ENCODE data around the gene SIDT2. TPM values are rescaled to one million over a fixed set of nuclear protein-coding genes. Genes with fewer than 3 reads are reported as not detected.
"Not testable (repeated sequence)": the region's sequence is repeated elsewhere in the genome, so short reads cannot be mapped to it uniquely, and the experiment has no call there.

SIDT2 gene
- total RNA-seq = 16.2 TPM

DNA sequence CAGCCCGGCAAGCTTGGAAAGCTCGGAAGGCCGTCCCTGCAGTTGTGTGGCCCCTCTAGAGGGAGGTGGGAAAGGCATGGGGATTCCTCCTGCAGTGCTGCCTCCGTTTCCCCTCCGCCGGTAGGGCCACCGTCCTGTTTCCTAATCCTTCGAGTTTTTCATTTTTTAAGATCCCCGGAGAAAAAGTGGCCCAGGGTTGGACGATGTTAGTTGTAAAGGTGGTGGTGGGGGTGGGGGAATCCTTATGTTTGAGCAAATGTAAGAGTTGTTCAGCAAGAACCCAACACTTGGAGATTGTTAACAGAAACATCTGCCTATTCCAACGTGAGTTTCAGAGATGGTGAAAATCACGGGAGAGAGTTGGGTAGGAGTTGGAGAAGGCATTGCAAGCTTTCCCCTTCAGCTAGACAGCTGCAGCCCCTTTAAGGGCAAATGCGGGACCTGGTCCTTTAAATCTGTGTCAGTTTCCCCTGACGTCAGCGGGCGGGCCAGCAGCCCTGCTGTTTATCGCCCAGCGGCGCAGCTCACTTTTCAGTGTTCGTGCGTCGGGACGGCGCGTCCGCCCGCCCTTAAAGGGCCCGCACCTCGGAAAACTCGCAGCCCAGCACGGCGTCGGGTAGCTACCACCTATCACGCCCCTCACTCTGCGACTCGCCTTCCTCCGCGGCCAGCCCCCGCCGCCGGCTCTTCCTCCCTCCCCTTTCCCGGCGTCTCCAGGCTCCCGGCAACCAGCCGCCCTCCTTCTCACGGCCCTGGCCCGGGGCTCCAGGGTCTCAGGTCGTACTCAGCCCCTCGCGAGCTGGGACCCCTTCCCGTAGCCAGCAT, at the start of gene SIDT2:
Gene SIDT2 (plus strand): TSS at position 534 of the 825 bp plus-strand sequence. CDS start 521 bp downstream, outside the sequence.
- H3K4me1 ChIP-seq (ENCODE audit: control insufficient read depth in 3 of 3, insufficient read depth in 3 of 3, low read length in 3 of 3) = peaks cover 29 to 39% (median 33%) of the 10 kb centered on the region in 3 donors
- H3K9ac ChIP-seq (ENCODE audit: low read depth in 1 of 3, low read length in 3 of 3) = peak within 1 kb of the TSS; percentile 90 to 95 (median 94)
- H3K4me3 ChIP-seq (ENCODE audit: low read length in 3 of 3) = peak within 1 kb of the TSS; percentile 77 to 98 (median 91)
- H3K27ac ChIP-seq (ENCODE audit: low read depth, low read length) = peak within 1 kb of the TSS; percentile 89
- peaks cover 10 to 15% (median 12%) of the 10 kb centered on the region in 3 donors for H3K36me3 ChIP-seq (ENCODE audit: control insufficient read depth in 3 of 3, insufficient read depth in 3 of 3, low read length in 3 of 3)
- no peaks in the 10 kb centered on the region for H3K27me3 ChIP-seq (ENCODE audit: control insufficient read depth in 3 of 3, insufficient read depth in 3 of 3, low read length in 3 of 3)
- H3K9me3 ChIP-seq (ENCODE audit: control insufficient read depth in 3 of 3, low read length in 3 of 3) = no peaks in the 10 kb centered on the region

DNA sequence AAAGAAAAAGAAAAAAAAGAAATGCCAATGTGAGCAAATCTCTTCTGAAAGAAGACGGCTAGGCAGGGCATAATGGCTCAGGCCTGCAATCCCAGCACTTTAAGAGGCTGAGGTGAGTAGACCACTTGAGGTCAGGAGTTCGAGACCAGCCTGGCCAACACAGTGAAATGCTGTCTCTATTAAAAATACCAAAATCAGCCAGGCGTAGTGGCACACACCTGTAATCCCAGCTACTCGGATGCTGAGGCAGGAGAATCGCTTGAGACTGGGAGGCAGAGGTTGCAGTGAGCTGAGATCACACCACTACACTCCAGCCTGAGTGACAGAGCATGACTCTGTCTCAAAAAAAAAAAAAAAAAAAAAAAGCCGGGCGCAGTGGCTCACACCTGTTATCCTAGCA, 48.1 kb upstream of the SIDT2 start:
- H3K4me1 ChIP-seq (ENCODE audit: control insufficient read depth in 3 of 3, insufficient read depth in 3 of 3, low read length in 3 of 3); H3K4me3 ChIP-seq (ENCODE audit: low read length in 3 of 3); H3K9me3 ChIP-seq (ENCODE audit: control insufficient read depth in 3 of 3, low read length in 3 of 3); H3K36me3 ChIP-seq (ENCODE audit: control insufficient read depth in 3 of 3, insufficient read depth in 3 of 3, low read length in 3 of 3); H3K27ac ChIP-seq (ENCODE audit: low read depth, low read length); H3K9ac ChIP-seq (ENCODE audit: low read depth in 1 of 3, low read length in 3 of 3); H3K27me3 ChIP-seq (ENCODE audit: control insufficient read depth in 3 of 3, insufficient read depth in 3 of 3, low read length in 3 of 3): not testable (repeated sequence)

DNA sequence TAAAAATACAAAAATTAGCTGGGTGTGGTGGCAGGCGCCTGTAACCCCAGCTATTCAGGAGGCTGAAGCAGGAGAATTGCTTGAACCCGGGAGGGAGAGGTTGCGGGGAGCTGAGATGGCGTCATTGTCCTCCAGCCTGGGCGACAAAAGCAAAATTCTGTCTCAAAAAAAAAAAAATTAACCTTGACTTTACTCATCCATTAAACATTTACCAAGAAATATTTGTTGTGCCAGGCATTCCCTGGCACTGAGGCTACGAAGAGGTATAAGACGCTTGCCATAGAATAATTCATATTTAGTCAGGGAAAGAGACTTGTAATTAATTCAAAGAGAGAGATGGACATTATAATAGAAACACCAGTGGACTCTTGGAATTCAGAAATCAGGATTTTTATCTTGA, 47.7 kb upstream of the SIDT2 start:
- no peaks in the 10 kb centered on the region for H3K4me1 ChIP-seq (ENCODE audit: control insufficient read depth in 3 of 3, insufficient read depth in 3 of 3, low read length in 3 of 3)
- H3K36me3 ChIP-seq (ENCODE audit: control insufficient read depth in 3 of 3, insufficient read depth in 3 of 3, low read length in 3 of 3) = no peaks in the 10 kb centered on the region
- no peak overlapping the region for H3K4me3 ChIP-seq (ENCODE audit: low read length in 3 of 3)
- no peaks in the 10 kb centered on the region for H3K9me3 ChIP-seq (ENCODE audit: control insufficient read depth in 3 of 3, low read length in 3 of 3)
- no peak overlapping the region for H3K27ac ChIP-seq (ENCODE audit: low read depth, low read length)
- H3K27me3 ChIP-seq (ENCODE audit: control insufficient read depth in 3 of 3, insufficient read depth in 3 of 3, low read length in 3 of 3) = peaks cover 0 to 3% (median 0%) of the 10 kb centered on the region in 3 donors
- H3K9ac ChIP-seq (ENCODE audit: low read depth in 1 of 3, low read length in 3 of 3) = no peak overlapping the region

DNA sequence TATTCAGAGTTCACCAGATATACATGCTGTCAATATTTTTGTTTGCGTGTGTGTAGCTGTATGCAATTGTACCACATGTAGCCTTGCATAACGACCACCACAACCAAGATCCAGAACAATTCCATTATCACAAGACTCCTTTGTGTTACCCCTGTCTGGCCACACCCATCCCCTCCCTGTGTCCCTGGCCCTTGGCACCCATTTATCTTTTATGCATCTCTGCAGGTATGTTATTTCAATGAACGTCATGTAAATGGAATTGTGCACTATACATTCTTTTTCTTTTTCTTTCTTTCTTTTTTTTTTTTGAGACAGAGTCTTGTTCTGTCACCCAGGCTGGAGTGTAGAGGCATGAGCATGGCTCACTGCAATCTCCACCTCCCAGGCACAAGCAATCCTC, 44.1 kb upstream of the SIDT2 start:
- no peaks in the 10 kb centered on the region for H3K36me3 ChIP-seq (ENCODE audit: control insufficient read depth in 3 of 3, insufficient read depth in 3 of 3, low read length in 3 of 3)
- no peak overlapping the region for H3K4me3 ChIP-seq (ENCODE audit: low read length in 3 of 3)
- no peaks in the 10 kb centered on the region for H3K27me3 ChIP-seq (ENCODE audit: control insufficient read depth in 3 of 3, insufficient read depth in 3 of 3, low read length in 3 of 3)
- H3K4me1 ChIP-seq (ENCODE audit: control insufficient read depth in 3 of 3, insufficient read depth in 3 of 3, low read length in 3 of 3) = no peaks in the 10 kb centered on the region
- H3K27ac ChIP-seq (ENCODE audit: low read depth, low read length) = no peak overlapping the region
- no peak overlapping the region for H3K9ac ChIP-seq (ENCODE audit: low read depth in 1 of 3, low read length in 3 of 3)
- no peaks in the 10 kb centered on the region for H3K9me3 ChIP-seq (ENCODE audit: control insufficient read depth in 3 of 3, low read length in 3 of 3)

DNA sequence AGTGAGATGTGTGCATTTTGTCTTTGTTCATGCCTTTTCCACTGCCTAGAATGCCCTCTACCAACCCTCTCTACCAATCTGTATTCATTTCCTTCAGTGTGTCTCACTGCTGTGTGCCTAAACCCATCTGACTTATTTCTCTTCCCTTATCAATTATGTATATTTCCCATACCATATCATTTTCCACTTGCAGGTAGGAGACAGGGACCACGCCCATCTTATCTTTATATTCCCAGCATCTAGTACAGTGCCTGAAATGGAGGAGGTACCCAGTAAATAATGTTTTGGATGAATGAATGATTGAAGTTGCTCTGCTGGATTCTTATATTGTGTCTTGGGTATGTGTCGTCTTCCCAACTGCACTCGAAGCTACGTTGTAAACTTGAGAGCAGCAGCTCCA, 43.6 kb upstream of the SIDT2 start:
- not testable (repeated sequence) for H3K27ac ChIP-seq (ENCODE audit: low read depth, low read length); H3K4me3 ChIP-seq (ENCODE audit: low read length in 3 of 3); H3K4me1 ChIP-seq (ENCODE audit: control insufficient read depth in 3 of 3, insufficient read depth in 3 of 3, low read length in 3 of 3); H3K9me3 ChIP-seq (ENCODE audit: control insufficient read depth in 3 of 3, low read length in 3 of 3); H3K27me3 ChIP-seq (ENCODE audit: control insufficient read depth in 3 of 3, insufficient read depth in 3 of 3, low read length in 3 of 3); H3K36me3 ChIP-seq (ENCODE audit: control insufficient read depth in 3 of 3, insufficient read depth in 3 of 3, low read length in 3 of 3); H3K9ac ChIP-seq (ENCODE audit: low read depth in 1 of 3, low read length in 3 of 3)

DNA sequence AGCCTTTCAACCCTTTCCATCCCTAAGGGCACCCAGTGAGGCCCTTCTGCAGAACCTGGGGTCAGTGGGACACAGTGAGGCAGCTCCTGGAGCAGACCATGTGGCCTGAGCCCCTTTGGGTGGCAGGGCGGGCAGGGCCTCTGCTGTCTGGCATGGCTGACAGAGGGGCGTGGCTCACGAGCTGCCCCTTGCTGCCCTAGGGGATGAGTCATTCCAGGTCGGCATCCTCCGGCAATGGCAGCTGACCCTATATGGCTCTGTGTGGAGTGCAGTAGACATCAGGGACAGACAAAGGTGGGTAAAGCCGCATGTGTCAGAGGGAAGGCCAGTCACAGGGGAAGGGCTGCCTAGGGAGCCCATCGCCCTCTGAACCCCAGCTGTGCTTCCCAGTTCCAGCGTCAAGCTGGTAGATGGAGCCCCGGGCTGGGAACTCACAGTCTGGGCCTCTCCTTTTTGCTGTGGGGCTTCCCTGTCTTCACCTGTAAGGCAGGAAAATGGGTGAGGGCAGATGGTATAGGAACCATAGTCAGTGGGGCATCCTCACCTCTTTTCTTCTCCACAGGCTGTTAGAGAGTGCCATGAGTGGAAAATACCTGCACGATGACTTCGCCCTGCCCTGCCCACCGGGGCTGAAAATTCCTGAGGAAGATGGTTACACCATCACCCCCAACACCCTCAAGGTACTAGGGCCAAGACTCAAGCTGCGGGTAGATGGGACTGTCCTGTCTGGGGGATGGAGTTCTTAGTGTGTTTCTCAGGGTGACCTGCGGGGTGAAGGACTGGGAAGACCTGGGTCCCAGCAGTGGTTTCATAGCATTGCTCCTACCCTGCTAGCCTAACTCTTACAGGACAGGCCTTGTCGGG, 41.1 kb upstream of the SIDT2 start:
- H3K36me3 ChIP-seq (ENCODE audit: control insufficient read depth in 3 of 3, insufficient read depth in 3 of 3, low read length in 3 of 3); H3K9ac ChIP-seq (ENCODE audit: low read depth in 1 of 3, low read length in 3 of 3); H3K9me3 ChIP-seq (ENCODE audit: control insufficient read depth in 3 of 3, low read length in 3 of 3); H3K27ac ChIP-seq (ENCODE audit: low read depth, low read length); H3K27me3 ChIP-seq (ENCODE audit: control insufficient read depth in 3 of 3, insufficient read depth in 3 of 3, low read length in 3 of 3); H3K4me1 ChIP-seq (ENCODE audit: control insufficient read depth in 3 of 3, insufficient read depth in 3 of 3, low read length in 3 of 3); H3K4me3 ChIP-seq (ENCODE audit: low read length in 3 of 3): not testable (repeated sequence)

DNA sequence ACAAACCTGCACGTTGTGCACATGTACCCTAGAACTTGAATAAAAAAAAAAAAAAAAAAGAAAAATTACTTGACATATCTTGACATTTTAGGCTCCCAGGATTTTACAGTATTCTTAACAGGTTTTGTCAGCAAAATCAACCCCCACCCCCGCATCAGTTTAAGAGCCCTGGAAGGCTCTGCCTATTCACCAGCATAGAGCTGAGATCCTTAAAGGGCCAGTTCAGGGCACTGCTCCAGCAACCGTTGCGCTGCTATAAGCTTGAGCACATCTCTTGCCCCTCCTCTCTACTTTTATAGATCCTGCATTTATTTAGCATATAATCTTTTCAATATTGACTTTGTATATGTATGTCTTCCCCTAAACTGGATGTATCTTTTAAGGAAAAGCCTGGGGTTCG, 35.2 kb upstream of the SIDT2 start:
- peaks cover 0 to 7% (median 6%) of the 10 kb centered on the region in 3 donors for H3K36me3 ChIP-seq (ENCODE audit: control insufficient read depth in 3 of 3, insufficient read depth in 3 of 3, low read length in 3 of 3)
- no peaks in the 10 kb centered on the region for H3K27me3 ChIP-seq (ENCODE audit: control insufficient read depth in 3 of 3, insufficient read depth in 3 of 3, low read length in 3 of 3)
- peak overlapping the region; percentile 90 to 98 (median 92) for H3K4me3 ChIP-seq (ENCODE audit: low read length in 3 of 3)
- peak overlapping the region; percentile 69 to 86 (median 81) for H3K9ac ChIP-seq (ENCODE audit: low read depth in 1 of 3, low read length in 3 of 3)
- H3K9me3 ChIP-seq (ENCODE audit: control insufficient read depth in 3 of 3, low read length in 3 of 3) = no peaks in the 10 kb centered on the region
- H3K4me1 ChIP-seq (ENCODE audit: control insufficient read depth in 3 of 3, insufficient read depth in 3 of 3, low read length in 3 of 3) = peaks cover 22 to 38% (median 22%) of the 10 kb centered on the region in 3 donors
- H3K27ac ChIP-seq (ENCODE audit: low read depth, low read length) = peak overlapping the region; percentile 87

DNA sequence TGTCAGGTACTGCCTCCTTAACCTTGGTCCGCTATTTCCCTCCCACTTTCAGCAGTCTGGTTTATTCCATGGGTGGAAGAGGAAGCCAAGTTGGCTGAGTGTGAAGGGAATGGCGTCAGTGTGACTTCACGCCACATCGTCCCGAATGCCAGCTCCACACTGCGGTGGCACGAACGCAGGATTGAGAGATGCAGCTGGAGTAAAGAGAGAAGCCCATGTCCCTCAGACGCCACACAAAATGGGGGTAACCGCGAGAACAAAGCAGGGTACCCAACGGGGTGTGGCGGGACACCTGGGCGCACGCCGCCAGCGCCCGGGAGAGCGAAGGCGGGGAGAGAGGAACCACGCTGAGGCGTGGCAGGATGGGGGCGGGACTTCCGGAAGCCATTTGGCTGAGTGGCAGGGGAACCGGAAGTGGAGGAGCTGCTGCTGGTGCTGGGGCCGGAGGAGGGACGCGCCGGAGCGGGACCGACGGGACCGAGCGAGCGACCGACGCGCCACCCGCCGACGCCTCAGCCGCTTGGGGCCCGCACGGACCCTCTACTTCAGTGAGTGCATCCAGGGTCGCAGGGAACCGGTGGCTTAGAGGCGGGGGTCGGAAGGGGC, 34.6 kb upstream of the SIDT2 start, which contains the start of gene PAFAH1B2:
Gene PAFAH1B2 (plus strand): TSS at position 417 of the 606 bp plus-strand sequence. CDS start 8,161 bp downstream, outside the sequence.
- Histone ChIP-seq H3K4me3 (ENCODE audit: low read length in 3 of 3) (peak within 1 kb of the TSS; percentile 90 to 98 (median 92)), H3K36me3 (ENCODE audit: control insufficient read depth in 3 of 3, insufficient read depth in 3 of 3, low read length in 3 of 3) (peaks cover 0 to 7% (median 6%) of the 10 kb centered on the region in 3 donors), H3K4me1 (ENCODE audit: control insufficient read depth in 3 of 3, insufficient read depth in 3 of 3, low read length in 3 of 3) (peaks cover 22 to 41% (median 22%) of the 10 kb centered on the region in 3 donors), H3K27ac (ENCODE audit: low read depth, low read length) (peak within 1 kb of the TSS; percentile 87), H3K9ac (ENCODE audit: low read depth in 1 of 3, low read length in 3 of 3) (peak within 1 kb of the TSS; percentile 81 to 86 (median 86)), H3K9me3 (ENCODE audit: control insufficient read depth in 3 of 3, low read length in 3 of 3) (no peaks in the 10 kb centered on the region), H3K27me3 (ENCODE audit: control insufficient read depth in 3 of 3, insufficient read depth in 3 of 3, low read length in 3 of 3) (no peaks in the 10 kb centered on the region)

DNA sequence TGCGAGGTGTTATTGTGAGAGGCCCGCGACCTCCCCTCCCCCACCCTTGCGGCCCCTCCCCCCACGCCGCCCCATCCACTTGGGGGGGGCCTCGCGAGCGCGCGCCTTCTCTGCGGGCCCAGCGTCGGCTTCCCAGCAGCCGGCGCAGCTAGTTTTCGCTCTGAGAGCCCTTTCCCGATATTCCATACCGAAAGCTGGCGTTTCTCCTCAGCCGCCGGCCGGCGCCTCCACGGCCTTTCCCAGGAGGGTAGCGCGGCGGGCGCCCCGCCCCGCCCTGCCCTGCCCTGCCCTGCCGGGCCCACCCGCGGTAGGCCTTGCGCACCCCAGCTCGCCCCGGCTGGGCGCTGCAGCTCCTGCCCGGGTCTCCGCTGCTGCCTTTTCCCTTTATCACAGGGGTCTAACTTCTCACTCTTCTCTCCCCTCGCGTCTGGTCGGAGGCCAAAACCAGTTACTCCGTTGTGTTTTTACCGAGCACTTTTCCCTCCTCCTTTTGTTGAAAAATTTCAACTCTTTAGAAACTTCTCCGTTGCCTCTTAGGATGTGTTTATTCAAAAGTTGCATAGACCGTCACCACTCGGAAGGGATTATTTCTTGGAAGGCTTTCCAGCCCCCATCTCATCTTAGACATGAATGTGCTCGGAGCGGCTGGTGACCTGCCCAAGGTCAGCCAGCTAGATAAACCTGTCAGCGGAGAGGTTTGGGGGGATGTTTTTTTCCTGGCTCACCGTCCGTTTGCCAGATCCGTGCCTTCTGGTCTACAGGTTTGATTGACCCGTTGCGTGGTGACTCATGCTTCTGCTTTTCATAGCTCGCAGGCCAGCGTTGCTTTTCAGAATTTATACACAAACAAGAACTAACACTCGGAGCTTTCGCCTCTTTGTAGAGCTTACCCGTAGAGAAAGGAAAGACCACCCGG, 33.8 kb upstream of the SIDT2 start:
- Histone ChIP-seq H3K36me3 (ENCODE audit: control insufficient read depth in 3 of 3, insufficient read depth in 3 of 3, low read length in 3 of 3) (peaks cover 0 to 7% (median 6%) of the 10 kb centered on the region in 3 donors), H3K4me1 (ENCODE audit: control insufficient read depth in 3 of 3, insufficient read depth in 3 of 3, low read length in 3 of 3) (peaks cover 22 to 41% (median 22%) of the 10 kb centered on the region in 3 donors)

More for the DNA sequence above, 33.8 kb upstream of the SIDT2 start:
- H3K27ac ChIP-seq (ENCODE audit: low read depth, low read length) = peak overlapping the region; percentile 87
- H3K9ac ChIP-seq (ENCODE audit: low read depth in 1 of 3, low read length in 3 of 3) = peak overlapping the region; percentile 81 to 86 (median 86)
- H3K27me3 ChIP-seq (ENCODE audit: control insufficient read depth in 3 of 3, insufficient read depth in 3 of 3, low read length in 3 of 3) = no peaks in the 10 kb centered on the region
- no peaks in the 10 kb centered on the region for H3K9me3 ChIP-seq (ENCODE audit: control insufficient read depth in 3 of 3, low read length in 3 of 3)
- peak overlapping the region; percentile 90 to 98 (median 92) for H3K4me3 ChIP-seq (ENCODE audit: low read length in 3 of 3)

Measured in skeletal muscle tissue (tissue), 4 donors.